ENCODE data around the gene EIF1AY.

DNA sequence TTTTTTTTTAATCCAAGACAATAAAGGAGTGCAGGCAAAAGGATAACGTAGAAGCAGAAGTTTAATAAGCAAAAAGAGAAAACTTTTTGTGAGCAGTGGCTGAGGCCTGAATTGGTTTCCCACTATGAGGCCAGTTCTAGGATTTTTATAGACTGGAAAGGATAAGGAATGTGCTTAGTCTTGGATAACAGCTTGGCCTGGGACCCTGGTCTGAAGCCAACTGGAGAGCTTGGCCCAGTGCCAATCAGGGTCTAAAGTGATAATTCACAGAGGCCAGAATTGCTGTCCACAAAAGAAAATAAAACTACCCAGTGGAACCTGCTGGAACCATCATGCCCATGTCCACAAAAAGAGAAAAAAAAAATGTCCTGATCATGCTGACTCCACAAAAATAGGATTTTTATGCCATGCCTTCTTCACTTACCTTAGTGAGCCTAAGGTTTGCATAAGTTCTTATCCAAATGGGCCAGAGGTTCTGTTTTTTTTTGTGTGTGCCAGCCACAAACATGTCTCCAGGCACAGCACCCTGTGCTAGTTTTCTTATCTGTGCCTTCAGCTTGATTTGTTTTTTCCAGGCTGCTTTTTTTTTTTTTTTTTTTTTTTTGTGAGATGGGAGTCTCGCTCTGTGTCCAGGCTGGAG lies 15.6 kb upstream of the EIF1AY start:
- TF ChIP-seq, protein P1, sequence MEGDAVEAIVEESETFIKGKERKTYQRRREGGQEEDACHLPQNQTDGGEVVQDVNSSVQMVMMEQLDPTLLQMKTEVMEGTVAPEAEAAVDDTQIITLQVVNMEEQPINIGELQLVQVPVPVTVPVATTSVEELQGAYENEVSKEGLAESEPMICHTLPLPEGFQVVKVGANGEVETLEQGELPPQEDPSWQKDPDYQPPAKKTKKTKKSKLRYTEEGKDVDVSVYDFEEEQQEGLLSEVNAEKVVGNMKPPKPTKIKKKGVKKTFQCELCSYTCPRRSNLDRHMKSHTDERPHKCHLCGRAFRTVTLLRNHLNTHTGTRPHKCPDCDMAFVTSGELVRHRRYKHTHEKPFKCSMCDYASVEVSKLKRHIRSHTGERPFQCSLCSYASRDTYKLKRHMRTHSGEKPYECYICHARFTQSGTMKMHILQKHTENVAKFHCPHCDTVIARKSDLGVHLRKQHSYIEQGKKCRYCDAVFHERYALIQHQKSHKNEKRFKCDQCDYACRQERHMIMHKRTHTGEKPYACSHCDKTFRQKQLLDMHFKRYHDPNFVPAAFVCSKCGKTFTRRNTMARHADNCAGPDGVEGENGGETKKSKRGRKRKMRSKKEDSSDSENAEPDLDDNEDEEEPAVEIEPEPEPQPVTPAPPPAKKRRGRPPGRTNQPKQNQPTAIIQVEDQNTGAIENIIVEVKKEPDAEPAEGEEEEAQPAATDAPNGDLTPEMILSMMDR (IDR thresholded peaks at IDR 0.05): no peak
- no peak for TF ChIP-seq POLR2AphosphoS5 (IDR thresholded peaks at IDR 0.05; ENCODE audit: low read depth, low read length)

Measured in Panc1 (cell line).